Dermis blood vessel endothelial cell (primary cell): ENCODE data around the gene CD248. TPM values are rescaled to one million over a fixed set of nuclear protein-coding genes. Genes with fewer than 3 reads are reported as not detected.
"Not testable (repeated sequence)": the region's sequence is repeated elsewhere in the genome, so short reads cannot be mapped to it uniquely, and the experiment has no call there.

ENCODE experiments used
- DNase-seq: peaks from one replicate; pipeline ENCODE4 v3.0.0; 2010
- total RNA-seq: library from RNA; depleted of rRNA; stranded (reverse); fragments of >200 nt; gene quantifications from 2 replicates; pipeline ENCODE4 v1.2.3, GENCODE V29; 2014

Gene CD248
- total RNA-seq, 1 donor from 2014 or later: 0.68 TPM

DNA sequence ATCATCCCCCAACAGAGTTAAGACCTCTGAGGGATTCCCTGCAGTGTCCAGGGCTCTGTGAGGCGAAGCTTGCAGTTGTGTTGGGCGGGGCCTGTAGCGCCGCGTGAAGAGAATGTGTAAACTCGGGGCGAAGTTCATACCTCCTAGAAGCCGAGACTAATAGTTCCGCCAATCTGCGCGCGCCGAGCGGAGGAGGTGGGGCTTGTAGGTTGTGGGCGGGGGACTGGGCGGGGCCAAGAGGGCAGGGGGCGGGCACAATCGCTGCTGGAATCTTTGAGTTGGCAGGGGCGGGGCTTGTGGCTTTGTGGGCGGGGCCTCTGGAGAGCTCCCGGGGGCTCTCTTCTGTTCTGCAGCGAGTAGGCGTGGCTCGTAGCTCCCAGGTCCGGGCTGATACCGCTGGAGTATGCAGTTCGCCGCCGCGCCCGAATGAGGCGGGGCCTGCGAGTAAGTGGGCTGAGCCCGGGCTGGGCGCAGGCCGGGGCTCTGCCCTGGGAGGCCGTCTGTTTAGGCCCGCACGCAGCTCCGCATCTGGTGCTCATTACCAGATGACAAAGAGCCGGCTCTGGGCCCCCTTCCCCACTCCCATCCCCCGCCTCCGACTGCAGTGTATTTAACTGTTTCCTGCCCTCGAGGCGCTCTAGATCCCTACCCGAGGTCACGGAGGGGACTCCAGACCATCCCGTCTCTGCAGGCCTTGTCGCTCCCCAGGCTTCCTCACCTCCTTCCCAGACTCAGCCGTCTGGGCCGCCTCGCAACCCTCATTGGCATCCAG, 4.1 kb downstream of the CD248 start:
- peak; percentile 96 for DNase-seq

- peak; percentile 92 for DNase-seq
Observed at GRCh38 chr11:66311965-66312548, 4.8 kb downstream of the CD248 start.

- DNase-seq: no peak
Observed at GRCh38 chr11:66311470-66311964, 5.3 kb downstream of the CD248 start.

- DNase-seq: not testable (repeated sequence)
Observed at GRCh38 chr11:66310803-66311440, 5.9 kb downstream of the CD248 start.

GRCh38 chr11:66310324-66310723, 6.5 kb downstream of the CD248 start:
- no peak for DNase-seq

- DNase-seq: no peak
Observed at GRCh38 chr11:66309475-66309874, 7.4 kb downstream of the CD248 start.

DNA sequence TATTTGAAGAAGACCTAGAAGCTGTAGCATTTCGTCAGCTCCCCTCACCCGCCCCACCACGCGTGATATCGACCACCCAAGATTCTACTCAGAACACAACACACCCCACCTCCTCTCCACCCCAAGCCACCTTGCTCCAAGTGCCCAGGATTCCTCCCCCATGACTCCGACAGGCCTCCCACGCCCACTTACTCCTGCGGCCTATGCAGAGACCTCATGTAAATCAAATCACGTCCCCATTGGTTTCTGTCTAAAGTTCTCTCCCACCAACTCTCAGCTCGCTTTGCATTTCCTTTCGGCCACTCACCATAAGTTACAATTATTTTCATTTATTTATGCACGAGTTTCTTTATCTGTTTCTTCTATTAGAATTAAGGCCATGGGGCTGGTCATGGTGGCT, 14.2 kb downstream of the CD248 start:
- DNase-seq: no peak

- no peak for DNase-seq
Observed at GRCh38 chr11:66299186-66299585, 17.7 kb downstream of the CD248 start.

DNA sequence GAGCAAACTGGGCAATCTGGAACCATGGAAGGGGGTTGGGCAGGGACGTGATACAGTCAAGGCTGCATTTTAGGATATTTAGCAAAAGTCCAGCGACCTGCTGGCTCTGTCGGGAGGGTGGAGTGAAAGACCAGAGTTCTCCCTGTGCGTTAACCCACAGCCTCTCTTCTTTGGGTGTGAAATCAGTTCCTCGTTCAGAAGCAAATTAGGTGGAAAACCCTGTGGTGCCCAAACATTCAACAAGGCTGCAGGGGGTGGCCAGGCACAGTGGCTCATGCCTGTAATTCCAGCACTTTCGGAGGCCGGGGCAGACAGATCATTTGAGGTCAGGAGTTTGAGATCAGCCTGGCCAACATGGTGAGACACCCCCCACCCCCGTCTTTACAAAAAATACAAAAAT, 19.2 kb downstream of the CD248 start:
- DNase-seq: no peak

DNA sequence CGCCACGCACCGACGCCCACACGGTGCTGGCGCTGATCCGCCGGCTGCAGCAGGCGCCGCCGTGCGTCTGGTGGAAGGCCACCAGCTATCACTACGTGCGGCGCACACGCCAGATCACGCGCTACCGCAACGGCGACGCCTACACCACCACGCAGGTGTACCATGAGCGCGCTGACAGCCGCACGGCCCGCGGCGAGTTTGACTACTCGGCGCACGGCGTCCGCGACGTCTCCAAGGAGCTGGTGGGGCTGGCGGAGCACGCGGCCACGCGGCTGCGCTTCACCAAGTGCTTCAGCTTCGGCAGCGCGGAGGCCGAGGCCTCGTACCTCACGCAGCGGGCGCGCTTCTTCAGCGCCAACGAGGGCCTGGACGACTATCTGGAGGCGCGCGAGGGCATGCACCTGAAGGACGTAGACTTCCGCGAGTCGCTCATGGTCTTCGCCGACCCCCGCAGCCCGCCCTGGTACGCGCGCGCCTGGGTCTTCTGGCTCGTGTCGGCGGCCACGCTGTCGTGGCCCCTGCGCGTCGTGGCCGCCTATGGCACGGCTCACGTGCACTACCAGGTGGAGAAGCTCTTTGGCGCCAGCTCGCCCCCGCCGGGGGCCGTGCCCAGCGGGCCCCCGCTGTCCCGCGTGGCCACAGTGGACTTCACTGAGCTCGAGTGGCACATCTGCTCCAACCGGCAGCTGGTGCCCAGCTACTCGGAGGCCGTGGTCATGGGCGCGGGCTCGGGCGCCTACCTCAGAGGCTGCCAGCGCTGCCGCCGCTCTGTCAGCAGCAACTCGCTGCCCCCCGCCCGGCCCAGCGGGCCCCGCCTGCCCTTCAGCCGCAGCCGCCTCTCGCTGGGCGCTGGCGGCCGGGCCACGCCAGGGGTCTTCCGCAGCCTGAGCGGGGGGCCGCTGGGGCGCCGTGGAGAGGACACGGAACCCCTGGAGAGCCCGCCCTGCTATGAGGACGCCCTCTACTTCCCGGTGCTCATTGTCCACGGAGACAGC, 21.9 kb downstream of the CD248 start:
- DNase-seq: no peak

- no peak for DNase-seq
Observed at GRCh38 chr11:66293777-66294625, 22.8 kb downstream of the CD248 start.

DNA sequence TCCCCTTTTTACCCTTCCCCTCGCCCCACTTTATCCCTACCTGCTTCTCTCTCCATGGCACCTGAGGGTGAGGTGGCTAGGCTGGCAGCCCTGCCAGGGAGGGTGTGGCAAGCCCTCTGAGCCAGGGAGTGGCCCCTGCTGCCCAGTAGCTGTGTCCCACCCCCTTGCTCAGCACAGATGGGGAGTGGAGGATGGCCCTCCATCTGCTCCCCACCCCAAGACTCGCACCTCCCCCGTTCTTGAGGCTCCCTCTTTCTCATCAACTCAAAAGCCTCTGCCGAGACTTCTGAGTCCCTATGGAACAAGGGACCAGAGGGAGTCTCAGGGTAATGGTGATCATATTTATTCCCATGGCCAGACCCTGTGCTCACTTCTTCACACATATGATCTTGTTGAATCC, 23.5 kb downstream of the CD248 start:
- DNase-seq: no peak

- DNase-seq: no peak
Observed at GRCh38 chr11:66292543-66293332, 24.1 kb downstream of the CD248 start.

DNA sequence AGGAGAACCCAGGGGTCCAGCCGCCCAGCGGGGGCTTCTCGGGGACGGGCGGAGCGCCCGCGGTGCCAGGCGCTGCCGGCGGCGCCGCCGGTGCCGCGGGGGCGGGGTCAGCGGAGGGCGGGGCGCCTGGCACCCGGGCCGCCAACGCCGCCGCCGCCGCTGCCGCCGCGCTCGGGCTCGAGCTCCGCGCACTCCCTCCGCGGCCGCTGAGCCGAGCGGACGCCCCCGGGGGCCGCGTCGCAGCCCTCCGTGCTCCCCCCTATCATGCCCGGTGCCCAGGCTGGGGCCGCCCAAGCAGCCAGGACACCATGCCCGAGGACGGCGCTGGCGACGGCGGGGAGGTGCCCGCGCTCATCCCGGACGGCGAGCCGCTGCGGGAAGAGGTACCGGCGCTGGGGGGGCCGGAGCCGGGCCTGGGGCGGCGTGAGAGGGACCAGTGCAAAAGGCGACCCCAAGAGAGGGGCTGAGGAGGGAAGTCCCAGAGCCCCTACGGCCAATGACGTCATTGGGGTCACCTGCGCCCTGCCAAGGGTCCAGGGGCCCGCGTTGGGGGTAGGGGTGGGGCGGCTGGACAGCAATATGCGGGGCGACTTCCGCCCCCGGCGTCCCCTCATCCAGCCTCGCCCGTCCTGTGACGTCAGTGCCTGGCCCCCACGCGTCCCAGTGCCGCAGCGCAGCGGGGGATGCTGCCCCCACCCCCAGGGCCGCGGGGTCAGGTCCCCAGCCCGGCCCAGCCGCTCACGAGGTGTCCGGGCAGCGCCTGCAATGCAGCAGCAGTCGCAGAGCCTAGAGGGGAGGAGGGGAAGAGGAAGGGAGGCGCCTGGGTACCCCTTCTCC, 24.9 kb downstream of the CD248 start, which contains the start of gene TMEM151A:
TSS of gene TMEM151A (plus strand) at position 189 of the 837 bp plus-strand sequence. CDS start at position 309, 120 bp downstream.
- no peak for DNase-seq

DNA sequence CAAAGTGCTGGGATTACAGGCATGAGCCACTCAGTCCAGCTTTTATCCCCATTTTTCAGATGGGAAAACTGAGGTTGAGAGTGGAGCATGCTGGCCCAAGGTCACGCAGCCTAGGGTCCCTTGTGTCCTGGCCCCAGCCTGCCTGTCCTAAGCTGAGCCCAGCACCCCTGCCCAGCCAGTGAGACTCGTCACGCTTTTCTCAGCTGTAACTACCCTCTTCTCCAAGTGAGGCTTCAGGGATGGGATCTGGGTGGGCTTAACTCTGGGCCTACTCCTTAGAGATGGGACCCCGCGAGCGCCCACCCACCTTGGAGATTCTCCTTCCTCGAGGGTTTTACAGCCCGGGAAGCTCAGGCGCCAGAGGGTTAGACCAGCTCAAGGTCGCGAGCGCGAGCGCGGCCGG, 25.5 kb downstream of the CD248 start:
- DNase-seq: no peak

- DNase-seq: no peak
Observed at GRCh38 chr11:66290330-66290621, 26.6 kb downstream of the CD248 start.

DNA sequence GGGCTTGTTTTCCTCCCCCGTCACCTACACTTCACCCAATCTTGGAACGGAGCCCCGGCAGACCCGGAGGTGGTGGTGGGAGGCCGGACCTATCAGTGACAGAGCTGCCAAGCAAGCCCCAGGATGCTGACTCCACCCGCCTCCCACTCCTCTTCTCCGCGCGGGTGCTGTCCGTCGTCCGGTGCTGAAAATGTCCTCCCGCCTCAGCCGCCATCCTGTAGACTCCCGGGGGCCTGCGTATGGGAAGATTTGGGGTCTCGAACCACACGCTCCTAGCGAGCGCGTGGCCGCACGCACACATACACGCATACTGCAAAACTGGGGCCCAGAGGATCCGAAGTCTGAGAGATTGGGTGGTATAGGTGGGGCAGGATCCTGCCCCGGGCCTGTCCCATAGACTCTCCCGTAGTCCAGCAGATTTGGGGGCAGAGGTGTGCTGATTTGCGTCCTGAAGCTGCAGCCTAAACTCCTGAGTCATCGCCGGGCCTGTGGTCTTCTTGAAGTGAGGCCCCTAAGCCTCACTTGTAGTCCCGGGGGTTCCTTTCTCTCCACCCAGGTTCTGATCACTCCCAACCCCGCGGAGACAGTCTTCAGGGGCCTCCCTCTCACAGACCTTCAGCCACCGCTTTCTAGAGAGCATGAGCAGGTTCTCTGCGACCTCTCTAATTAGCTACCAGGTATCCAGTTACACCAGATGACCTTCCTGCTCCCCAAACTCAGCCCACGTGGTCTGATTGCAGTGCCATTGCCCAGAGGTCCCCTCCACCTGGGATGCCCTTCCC, 27.1 kb downstream of the CD248 start:
- DNase-seq: peak; percentile 79

DNA sequence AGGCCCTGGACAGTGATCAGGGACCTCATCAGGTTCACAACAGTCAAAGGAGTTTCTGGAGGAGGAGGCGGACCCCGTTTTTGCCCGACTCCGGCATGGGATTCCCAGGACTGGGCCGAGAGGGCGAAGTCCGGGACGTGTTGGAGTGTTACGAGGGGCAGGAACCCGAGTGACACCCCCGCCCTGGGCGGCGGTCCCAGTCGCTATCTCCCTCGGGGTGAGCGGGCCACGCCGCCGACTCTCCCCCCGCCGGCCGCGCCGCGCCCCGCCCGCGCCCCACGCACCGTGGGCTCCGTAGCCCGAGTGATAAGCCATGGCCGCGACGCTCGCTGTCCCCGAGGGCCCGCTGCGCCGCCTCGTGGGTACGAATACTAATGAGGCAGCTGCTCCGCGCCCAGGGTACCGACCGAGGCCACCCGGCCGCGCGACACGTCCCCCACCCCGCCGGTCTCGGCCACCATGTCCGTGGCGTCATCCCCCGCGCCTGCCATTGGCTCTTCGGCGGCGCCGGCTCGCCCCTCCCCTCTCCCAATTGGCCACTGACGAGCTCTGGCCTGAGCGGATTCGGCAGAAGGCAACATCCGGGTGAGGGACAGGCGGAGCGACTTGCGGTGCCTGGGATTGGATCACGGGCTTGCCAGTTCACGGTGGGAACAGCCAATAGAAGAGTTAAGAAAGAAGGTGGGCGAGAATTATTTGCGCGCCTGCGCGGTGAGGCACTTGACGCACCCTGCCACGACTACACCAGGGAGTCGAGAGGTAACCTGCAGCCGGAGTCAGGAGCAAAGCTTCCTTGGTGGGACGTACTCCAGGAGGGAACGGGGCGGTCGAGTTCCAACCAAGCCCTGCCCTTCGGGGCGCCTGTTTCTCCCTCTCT, 27.9 kb downstream of the CD248 start, which contains the start of gene YIF1A:
TSS of gene YIF1A (minus strand) at position 473 of the 877 bp plus-strand sequence. CDS start at position 315, 158 bp downstream.
- DNase-seq: peak; percentile 100
